ENCODE data around the gene MYRIP.
"Not testable (repeated sequence)": the region's sequence is repeated elsewhere in the genome, so short reads cannot be mapped to it uniquely, and the experiment has no call there.

MYRIP gene

GRCh38 chr3:40248591-40248990, 439.2 kb downstream of the MYRIP start:
- DNase-seq = no peak

- no peak for DNase-seq
These were observed 439.8 kb downstream of the MYRIP start for GRCh38 chr3:40249168-40249567.

DNA sequence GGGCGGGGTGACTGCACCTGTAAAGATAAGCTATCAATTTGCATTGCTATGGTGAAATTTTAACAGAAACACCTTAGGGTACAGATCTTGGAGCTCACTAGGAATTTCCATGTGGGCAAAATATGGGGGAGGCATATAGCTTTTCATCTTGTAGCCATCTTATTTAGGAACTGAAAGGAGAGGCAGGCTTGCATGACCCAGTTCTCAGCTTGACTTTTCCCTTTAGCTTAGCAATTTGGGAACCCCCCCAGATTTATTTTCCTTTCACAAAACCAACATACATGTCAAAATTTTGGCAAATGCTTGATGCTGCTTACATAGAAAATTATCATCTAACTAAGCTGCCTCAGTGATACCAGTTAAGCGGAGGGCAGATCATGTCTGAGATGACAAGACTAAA, 445.1 kb downstream of the MYRIP start:
- no peak for DNase-seq

- DNase-seq = no peak
These were observed 445.5 kb downstream of the MYRIP start for GRCh38 chr3:40254891-40255290.

- no peak for DNase-seq
These were observed 446.1 kb downstream of the MYRIP start for GRCh38 chr3:40255532-40255931.

DNA sequence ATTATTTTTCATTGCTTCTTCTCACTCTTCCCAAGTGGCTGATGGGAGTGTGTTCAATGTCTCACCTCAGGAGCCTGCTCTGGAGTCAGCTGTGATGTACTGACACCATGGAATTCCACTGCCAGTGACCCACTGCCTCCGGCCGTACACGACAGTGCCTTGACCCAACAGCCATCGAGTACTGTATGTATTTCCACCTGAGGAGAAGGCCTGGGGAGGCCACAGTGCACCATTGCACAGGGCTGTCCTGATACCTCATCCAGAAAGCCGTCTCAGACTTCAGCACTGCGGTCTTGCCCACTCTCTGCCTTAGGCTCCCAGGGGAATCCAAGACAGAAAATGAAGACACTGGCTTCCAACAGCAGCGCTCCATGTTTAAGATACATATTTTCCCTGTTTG, 448.7 kb downstream of the MYRIP start:
- DNase-seq = no peak

DNA sequence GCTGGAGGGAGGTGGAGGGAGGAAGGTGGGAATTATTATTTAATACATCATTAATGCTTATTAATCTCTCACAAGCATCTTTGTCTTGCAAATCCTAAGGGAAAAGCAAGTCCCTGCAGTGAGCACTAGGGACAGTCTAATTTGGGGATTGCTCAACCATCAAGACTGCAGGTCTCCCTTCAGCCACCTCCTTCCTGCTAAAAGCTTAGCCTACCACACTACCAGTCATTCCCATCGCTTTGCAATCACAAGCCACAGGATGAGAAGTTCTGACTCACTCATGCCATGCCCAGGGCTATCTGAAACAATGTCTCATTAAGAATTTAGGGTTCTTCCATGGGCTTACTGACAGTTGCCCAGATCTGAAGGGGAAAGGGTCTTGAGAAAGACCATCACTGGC, 449.1 kb downstream of the MYRIP start:
- DNase-seq = no peak

DNA sequence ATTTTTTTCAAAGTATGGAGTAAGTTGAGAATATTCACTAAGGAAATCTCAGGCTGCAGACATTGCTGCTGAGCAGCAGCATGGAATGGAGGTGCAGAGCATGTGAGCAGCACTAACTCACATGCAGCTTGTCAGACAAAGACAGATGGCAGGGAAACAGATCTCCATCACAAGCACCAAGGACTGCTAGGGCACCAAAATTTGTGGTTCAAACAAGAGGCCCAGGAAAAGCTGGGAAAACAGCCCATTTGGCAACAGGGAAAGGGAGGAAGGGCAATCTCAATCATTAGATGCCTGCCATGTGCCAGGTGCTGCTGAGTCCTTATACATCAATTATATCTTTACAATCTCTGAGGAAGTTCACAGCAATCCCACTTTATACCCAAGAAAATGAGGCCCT, 452.9 kb downstream of the MYRIP start:
- DNase-seq = no peak

GRCh38 chr3:40264451-40264850, 455.0 kb downstream of the MYRIP start:
- DNase-seq = no peak

DNA sequence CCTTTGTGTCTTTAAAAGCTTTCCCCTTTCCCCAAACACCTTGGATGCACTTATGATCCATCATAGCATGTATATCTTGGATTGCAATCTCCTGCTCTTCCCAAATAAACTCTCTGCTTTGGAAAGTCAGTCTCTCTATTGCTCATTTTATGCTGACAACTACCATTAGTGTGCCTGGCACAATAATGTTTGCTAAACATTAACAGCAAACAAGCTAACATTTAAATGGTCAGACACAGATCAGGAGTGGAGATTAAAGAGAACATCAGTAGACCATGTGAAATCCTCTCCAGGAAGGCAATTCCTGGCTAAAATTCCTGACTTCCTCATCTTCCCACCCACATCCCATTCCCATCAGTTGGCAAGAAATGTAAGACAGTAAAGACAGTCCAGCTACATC, 455.8 kb downstream of the MYRIP start:
- DNase-seq = no peak

DNA sequence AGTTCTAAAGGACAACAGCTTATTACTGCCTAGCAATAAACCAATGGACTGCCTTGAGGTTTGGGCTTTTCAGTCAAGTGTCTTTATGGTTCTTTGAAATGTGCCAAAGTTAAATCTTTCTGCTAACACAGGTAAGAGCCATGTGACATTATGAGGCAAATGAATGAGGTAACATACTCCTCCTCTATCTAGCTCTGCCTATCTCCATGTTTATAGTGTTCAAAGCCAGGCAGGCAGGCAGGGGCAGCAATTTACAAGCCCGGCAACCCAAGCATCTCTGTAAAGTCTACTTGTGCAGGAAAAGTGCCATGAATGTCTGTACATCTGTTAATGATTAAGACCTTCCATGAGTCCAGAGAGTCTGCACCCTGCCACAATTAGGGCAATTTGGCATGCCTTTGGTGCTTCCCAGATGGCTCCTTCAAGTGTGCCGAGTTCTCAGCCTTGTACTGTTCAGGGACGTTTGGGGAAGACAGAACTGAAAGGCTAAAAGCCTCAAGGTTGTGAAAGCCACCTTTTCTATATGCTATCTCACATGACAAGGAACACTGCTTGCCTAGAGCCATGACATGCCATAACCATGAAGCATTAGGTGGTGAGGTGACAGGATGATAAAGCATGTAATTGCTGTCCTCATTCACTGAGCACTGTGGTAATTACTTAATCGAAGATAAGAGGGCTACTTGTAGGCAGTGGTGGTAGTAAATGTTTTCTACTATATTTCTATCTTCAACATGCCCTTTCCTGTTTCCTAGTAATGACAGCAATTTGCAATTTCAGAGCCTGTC, 458.7 kb downstream of the MYRIP start:
- no peak for DNase-seq

- no peak for DNase-seq
These were observed 459.6 kb downstream of the MYRIP start for GRCh38 chr3:40268802-40269524.

- no peak for DNase-seq
These were observed 469.4 kb downstream of the MYRIP start for GRCh38 chr3:40278791-40279190.

DNA sequence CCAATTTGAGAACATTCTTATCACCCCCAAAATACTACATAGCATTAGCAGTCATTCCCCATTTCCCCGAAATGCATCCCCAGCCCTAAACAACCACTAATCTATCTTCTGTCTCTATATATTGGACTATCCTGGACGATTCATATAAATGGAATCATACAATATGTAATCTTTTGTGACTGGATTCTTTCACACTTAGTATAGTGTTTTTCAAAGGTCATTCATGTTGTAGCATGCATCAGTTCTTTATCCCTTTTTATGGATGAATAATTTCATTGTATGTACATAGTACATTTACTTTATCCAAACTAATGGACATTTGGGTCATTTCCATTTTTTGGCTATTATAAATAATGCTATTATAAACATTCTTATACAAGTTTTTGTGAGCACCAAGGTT, 472.6 kb downstream of the MYRIP start:
- DNase-seq = no peak

- not testable (repeated sequence) for DNase-seq
These were observed 473.6 kb downstream of the MYRIP start for GRCh38 chr3:40283057-40283456.

DNA sequence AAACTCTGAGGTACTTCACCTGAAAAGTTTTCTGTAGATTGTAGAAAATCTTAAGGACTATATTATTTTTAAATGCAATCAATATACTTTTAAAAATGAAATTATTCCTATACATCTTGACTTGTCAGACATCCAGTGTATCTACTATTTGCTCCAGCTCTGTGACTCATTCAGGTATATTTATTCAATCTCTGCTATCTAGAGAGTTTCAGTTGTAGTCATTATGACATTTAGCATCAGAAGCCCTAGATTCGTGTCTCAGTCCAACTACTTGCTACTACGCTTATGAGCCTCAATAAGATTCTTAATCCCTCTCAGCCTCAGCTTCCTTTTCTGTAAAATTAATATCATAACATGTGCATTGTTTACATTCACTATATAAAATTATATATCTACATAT, 477.8 kb downstream of the MYRIP start:
- peak; percentile 24 for DNase-seq

DNA sequence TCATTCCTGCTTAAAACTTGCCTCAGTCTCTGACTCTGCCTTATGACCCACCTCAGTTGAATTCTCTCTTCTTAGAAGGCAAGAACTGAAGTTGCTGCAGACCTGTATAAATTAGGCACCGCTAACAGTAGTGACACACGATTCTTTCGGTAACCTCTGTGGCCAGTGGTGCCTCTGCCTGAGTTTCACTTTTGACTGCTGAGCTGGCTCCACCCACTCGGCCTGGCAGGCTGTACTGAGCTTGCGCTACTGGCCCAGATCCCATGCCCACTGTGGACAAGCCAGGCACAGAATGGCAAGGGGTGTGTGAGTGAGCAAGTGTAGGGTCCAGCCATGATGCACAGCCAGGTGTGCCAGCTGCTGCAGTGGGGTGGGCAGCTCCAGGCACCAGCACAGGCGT, 481.0 kb downstream of the MYRIP start:
- no peak for DNase-seq

- DNase-seq = no peak
These were observed 482.1 kb downstream of the MYRIP start for GRCh38 chr3:40291471-40291870.

- no peak for DNase-seq
These were observed 483.4 kb downstream of the MYRIP start for GRCh38 chr3:40292637-40293349.

DNA sequence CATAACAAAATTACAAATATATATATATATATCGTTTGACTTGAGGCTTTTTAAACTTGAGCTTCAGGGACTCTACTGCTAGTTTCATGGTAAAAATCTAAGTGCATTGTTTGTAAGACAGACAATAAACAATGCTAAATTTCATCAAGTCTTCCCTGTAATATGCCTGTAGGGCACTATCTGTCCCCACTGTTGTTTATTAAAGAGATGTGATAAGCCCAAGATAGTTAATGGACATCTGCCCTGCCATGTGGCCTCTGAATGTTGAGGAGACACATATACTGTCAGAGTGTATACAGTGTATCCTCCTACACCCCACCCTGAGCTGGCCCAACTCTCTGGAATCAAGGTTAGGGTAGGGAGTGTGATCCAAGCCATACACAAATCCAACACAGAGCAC, 485.0 kb downstream of the MYRIP start:
- no peak for DNase-seq

- no peak for DNase-seq
These were observed 488.7 kb downstream of the MYRIP start for GRCh38 chr3:40298075-40298474.

DNA sequence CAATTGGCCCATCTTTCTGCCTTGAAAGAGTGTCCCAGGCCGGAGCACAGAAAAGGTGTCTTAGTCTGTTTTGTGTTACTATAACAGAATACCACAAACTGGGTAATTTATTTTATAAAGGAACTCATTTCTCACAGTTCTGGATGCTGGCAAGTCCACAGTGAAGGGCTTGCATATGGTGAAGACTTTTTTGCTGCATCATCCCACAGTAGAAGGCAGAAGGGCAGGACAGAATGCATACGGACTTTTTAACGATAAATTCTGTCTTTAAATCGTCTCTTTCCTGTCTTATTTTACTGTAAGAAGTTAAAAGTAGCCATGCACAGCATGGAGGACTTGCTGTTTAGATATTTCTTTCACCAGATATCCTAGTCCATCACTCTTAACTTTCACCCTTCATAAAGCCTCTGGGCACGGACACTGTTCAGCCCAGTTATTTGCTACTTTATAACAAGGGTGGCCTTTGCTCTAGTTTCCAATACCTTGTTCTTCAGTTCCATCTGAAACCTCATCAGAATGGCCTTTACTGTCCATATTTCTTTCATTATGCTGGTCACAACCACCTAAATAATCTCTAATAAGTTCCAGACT, 489.8 kb downstream of the MYRIP start:
- no peak for DNase-seq

DNA sequence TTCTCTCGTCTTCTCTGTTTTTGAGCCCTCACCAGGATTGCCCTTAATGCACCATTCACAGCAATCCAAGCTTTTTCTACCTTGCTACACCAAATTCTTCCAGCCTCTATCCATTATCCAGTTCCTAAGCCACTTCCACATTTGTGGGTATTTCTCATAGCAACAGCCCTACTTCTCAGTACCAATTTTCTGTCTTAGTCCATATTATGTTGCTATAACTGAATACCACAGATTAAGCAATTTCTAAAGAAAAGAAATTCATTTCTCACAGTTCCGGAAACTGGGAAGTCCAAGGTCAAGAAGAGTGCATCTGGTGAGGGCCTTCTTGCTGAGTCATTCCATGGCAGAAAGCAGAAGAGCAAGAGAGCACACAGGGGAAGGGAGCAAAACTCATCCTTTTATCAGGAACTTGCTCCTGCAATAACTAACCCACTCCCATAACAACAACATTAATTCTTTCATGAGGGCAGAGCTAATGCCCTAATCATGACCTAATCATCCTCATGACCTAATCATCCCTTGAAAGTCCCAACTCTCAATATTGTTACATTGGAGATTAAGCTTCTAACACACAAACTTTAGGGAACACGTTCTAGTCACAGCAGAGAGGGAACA, 490.4 kb downstream of the MYRIP start:
- DNase-seq = no peak

All from activated CD4-positive, alpha-beta T cell treated with anti-CD3 and anti-CD28 coated beads, Interleukin-2, amount 50 U/mL, for 16 hours (primary cell).